Urothelium cell line (cell line): Measurements from ENCODE around the gene EAF1.
"Not testable (repeated sequence)": the region's sequence is repeated elsewhere in the genome, so short reads cannot be mapped to it uniquely, and the experiment has no call there.

Experiments used
- DNase-seq: peaks from one replicate; pipeline ENCODE4 v3.0.0; 2011; ENCODE audit warnings: low spot score, mixed read lengths
- FAIRE-seq: peaks from 2 replicates; lab custom pipeline; 2011; peaks lifted over from hg19 to GRCh38; lab: Jason Lieb, UNC

Gene EAF1

DNA sequence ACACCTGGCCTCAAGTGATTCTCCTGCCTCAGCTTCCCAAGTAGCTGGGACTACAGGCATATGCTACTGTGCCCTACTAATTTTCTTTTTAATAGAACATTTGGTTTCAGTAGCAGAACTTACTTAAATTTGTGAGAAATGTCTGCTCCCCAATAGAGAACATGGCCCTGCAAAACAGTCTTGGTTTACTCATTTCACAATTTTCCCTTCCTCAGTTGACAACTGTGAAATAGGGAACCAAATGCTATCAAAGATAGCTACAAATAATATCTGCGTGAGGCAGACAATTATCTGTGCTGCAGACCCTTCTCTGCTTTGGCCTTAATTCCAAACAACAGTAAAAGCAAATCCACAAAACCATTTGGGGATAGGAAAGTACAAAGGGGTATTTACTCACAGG is 22.6 kb upstream of the EAF1 start:
- DNase-seq (no peak), FAIRE-seq (no peak)

DNA sequence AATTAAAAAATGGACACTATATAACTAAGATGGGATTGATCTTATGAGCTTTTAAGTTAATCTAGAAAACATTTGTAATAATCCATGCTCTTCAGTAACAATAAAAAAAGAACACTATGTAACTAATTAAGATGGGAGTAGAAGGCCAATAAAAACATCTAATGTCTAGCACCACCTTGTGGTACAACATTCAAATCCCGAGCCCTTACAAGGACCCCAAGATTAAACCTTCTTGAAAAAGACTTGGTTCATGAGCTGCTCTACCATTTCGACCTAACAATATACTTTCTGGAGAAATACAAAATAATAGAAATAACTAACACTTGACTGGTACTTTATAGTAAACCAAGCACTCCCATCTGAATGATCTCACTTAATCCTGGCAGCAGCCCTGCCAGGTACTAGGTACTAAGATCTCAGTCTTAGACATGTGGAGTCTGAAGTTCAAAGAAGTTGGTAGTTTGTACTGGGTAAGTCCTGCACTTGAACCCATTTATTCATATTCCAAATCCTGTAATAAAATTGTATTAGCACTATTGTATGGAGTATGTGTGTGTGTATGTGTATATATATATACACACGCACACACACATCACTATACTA is 21.8 kb upstream of the EAF1 start:
- DNase-seq (peak; percentile 43), FAIRE-seq (no peak)

DNA sequence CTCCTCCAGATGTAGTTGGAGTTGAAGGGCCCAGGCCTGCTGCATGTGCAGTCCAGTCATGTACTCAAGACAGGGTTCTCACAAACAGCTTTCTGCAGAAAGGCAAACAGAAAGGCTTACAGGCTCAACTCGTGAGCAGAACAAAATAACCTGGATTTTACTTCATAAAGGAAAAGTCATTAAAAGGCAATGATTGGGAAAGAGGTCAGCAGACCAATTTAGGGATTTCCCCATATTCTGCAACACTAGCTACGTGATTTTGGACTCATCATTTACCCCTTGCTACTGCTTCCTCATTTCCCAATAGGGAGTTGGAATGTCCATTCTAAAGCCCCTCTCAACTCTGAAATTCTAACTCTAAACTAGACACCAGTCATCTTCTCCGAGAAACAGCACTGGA is 18.2 kb upstream of the EAF1 start:
- no peak for FAIRE-seq
- DNase-seq, result no peak

DNA sequence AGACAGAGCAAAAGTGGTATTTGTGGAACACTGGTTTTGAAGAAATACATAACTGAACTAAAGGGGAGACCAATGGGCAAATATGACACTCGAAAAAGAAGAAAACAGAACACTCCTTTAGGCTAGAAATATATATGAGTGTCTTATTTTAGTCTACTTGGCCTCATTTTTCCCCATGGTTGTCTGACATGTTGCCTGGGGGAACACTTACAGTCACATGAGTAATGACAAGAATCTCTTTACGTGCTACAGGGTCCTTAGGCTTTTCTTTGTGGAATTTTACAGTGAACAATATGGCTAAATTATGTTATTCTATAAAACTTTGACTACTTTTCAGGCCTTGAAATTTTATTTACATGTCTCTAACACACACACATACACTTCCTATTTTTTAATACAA is 17.6 kb upstream of the EAF1 start:
- FAIRE-seq (no peak), DNase-seq (no peak)

DNA sequence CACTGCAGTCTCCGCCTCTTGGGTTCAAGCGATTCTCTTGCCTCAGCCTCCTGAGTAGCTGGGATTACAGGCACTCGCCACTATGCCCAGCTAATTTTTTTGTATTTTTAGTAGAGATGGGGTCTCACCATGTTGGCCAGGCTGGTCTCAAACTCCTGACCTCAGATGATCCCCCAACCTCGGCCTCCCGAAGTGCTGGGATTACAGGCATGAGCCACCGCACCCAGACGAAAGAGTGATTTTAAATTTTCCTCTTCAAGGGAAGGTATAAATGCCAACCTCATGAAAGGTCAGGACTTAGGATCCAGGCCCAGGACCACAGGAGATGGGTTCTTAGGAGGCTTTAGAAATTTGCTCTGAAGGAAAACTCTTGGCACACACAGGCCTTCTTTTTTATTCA is 16.4 kb upstream of the EAF1 start:
- FAIRE-seq, DNase-seq: not testable (repeated sequence)

DNA sequence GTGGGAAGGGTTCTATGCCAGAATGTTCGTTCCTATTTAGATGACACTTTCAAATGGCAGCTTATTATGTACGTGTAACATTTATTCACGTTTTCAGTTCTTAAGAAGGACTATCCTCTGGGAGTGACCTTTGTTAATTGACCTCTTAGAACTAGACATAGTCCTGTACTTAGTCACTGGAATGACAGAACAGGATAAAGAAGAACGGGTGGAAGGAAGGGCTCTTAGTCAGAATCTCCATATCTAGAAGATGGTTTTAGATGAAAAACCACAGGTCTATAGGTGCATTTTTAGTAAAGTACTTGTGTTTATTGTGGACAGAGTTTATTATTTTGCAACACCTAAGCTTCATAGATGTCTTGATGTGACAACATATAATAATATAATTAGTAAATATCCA is 6.5 kb upstream of the EAF1 start:
- no peak for DNase-seq
- no peak for FAIRE-seq

DNA sequence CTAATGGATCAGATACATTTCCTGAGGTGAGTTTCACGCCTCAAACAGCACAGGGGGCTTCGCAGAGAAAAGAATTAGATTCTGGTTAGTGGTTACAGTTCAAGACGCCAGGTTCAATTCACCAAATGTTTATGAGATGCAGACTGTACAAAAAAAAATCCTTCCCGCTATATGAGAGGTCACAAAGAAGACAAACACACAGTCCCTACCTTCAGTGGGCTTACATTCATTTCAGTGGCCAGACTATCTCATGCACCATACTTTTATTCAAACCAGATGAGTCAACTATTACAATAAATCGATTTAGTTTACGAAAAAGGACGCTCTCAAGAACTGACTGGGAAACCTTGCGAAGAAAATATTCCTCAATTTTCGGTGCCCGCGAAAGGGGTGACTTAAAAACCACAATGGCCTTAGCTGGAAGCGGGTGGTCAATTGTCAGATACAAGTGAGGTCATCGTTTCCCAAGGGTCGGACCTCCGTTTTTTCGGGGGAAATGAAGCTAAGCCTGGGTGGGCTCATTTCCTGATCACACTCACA is 749 bp upstream of the EAF1 start:
- DNase-seq (no peak), FAIRE-seq (no peak)

DNA sequence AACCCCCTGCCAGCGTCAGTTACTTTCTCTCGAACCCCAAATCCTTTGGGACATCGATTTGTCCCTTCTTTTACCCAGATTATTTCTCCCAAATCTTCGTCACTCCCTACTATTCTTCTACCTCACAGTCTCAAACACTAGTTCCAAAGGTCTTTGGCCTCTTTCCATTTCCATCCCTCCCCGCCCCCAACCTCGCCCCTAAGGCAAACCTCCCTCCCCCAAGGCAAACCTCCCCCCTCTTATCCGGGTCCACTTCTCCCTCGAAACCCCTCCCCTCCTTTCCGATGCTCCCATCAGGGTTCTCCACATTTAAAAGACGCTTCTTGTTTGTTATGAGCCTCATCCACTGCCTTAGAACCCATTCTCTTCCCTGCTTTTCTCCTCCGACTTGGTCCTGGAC is 583 bp downstream of the EAF1 start:
- DNase-seq (peak; percentile 13), FAIRE-seq (no peak)

DNA sequence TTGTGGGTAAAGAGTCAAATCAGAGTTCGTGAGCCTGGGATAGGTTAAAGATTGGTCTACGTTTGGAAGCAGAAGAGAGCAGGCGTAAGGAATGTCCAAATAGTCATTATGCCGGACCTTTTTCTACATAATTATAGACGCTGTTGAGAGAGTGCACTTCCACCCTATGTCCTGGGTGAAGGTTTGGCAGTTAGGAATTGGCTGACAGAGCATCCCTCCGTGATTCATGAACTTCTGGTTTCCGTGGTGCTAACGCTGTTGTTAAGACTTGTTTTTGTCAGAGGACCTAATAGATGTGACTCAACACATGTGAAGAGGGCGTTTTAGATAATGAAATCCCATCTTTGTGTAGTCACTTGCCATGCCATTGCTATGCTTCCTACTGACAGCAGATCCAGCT is 1.1 kb downstream of the EAF1 start:
- FAIRE-seq (no peak), DNase-seq (no peak)

DNA sequence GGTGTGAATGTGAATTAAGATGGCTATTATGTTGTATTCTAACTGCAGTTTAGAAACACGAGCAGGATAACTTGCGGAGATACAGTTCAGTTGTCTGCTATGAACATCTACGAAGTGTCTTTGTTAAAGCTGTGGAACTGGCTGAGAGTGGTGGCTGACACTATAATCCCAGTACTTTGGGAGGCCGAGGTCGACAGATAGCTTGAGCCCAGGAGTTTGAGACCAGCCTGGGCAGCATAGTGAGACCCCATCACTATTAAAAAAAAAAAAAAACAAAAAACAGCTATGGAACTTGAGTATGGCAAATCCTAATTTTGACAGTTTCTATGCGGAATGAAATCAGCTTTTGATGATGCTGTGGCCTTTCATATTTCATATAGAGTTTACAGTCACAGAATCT is 1.7 kb downstream of the EAF1 start:
- no peak for FAIRE-seq
- no peak for DNase-seq

DNA sequence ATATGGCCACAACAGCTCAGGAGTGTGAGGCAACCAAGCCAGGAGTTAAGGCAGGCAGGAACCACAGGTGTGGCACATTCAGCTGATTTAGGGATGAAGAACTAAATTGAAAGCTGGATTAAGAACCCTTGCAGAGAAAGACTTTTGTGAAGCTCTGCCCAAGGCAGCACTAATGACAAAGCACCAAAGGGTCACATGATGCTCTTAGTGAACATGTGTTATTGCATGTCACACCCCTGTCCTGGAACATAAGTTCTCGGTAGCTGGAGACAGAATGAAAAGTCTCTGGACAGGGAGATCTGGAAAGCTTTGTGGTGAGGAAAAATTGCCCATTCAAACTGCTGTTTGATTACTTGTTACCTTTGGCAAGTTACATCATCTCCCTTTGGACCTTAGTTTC is 3.2 kb downstream of the EAF1 start:
- DNase-seq (no peak), FAIRE-seq (no peak)

DNA sequence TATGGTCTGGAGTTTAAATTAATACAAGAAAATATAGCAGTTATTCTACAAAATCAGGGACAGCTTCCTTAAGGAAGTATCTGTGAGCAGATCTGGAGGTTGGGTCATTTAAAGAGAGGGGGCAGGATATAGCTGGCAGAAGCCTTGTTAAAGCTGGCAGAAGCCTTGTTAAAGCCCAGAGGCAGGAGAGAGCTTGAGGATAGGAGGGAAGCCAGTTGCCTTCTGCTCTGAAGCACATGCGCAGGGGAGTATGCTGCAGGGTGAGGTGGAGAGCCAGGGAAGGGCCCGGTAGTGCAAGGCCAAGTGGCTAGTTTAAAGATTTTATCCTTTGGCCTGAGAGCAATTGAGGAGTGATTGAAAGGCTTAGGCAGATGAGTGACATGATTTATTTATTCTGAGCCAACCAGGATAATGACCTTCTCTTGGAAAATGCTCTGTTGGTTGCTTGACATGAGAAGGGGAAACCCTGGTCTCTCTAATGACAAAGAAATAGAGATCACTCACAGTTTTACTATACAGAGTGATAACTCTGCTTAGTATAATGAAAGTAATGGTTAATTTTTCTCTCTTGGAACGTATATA is 3.9 kb downstream of the EAF1 start:
- DNase-seq (no peak), FAIRE-seq (no peak)

DNA sequence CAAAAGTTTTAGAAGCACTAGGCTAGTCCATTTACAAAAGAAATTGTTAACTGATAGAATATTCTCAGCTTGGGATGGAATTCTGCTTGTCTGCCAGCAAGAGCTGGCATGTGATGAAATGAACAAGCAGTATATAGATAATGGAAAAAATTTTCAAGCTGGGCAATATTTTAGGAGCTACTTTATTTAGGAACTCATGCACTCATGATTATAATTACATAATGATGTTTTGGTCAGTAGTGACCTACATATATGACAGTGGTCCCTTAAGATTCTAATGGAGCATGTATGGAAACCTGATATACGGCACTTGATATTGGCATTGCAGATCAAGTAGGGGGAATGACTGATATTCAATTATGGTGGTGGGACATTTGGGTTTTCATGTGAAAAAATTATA is 6.1 kb downstream of the EAF1 start:
- DNase-seq (no peak), FAIRE-seq (no peak)

DNA sequence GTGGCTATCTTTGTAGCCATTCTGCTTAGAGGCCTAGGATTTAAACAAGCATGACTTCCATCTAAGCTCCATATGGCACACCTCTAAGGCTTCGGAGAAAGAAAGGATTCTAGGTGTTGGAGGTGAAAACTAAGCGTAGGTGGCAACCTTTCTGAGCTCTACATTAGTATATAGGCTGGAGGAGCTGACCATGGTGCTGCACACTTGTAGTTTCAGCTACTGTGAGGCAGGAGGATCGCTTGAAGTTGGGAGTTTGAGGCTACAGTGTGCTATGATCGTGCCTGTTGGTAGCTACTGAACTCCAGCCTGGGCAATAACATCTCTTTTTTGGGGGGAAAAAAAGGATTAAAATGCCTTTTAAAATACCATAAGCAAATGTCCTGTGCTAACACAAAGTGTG is 7.4 kb downstream of the EAF1 start:
- no peak for DNase-seq
- no peak for FAIRE-seq

DNA sequence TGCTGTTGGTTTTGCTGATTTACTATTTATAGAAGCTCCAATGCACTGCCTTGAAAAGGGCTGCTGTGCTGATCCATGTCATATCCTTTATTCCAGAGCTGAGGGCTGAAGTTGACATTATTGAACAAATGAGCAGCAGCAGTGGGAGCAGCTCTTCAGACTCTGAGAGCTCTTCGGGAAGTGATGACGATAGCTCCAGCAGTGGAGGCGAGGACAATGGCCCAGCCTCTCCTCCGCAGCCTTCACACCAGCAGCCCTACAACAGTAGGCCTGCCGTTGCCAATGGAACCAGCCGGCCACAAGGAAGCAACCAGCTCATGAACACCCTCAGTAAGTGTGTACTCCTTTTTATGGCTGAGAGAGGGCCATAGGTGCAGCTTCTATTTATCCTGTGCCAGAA is 8.8 kb downstream of the EAF1 start:
- DNase-seq (no peak), FAIRE-seq (no peak)

DNA sequence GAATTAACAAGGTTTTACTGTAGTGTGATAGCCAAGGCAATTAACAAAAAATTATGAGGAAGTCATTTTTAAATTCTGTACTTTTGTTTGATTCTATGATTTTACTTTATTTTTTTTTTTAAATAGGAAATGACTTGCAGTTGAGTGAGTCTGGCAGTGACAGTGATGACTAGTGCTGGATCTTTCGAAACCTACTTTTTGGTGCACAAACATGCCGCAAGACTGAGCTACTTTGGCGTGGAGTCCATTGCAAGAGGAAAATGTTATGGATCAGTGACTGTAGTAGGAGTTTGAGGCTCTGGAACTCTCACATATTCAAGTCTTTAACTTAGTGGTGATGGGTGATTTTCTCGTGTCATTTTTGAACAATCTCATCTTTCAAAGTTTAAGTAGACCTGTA is 11.6 kb downstream of the EAF1 start:
- DNase-seq, result no peak
- FAIRE-seq, result no peak

DNA sequence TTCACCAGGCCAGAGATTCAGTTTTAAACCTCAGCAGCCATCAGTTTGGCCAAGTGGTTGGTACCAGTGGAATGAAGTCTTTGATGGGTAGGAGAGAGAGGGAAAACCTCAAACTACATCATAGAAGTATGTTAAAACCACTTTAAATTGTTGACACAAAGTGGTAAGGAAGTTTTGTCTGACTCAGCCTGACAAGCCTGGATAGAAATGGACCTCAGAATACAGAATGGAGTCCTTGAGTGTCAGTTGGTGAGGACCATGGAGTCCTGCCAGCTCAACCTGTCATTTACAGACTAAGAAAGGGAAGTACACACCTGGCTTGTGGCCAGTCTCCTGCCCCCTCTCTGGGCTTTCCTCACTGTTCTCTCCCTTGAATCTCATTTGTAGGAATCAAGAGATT is 12.1 kb downstream of the EAF1 start:
- FAIRE-seq, result no peak
- no peak for DNase-seq

DNA sequence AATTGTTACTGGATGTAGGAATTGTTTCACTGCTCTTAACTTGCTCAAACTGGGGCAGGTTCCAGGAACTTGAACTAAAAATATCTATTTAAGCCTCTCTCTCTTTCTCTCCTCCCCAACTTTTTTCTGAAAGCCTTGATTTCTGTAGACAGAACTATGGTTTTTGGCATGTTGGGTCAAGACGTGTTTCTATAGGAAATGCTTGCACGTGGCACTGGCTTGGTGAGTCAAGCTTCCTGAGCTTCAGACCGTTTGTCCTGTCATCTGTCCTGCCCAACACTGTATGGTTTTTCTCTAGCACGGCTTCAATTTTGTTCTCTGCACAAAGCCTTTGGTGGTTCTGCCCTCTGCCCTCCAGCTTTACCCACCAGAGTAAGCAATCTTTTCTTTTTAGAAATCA is 13.5 kb downstream of the EAF1 start:
- FAIRE-seq (no peak), DNase-seq (no peak)

DNA sequence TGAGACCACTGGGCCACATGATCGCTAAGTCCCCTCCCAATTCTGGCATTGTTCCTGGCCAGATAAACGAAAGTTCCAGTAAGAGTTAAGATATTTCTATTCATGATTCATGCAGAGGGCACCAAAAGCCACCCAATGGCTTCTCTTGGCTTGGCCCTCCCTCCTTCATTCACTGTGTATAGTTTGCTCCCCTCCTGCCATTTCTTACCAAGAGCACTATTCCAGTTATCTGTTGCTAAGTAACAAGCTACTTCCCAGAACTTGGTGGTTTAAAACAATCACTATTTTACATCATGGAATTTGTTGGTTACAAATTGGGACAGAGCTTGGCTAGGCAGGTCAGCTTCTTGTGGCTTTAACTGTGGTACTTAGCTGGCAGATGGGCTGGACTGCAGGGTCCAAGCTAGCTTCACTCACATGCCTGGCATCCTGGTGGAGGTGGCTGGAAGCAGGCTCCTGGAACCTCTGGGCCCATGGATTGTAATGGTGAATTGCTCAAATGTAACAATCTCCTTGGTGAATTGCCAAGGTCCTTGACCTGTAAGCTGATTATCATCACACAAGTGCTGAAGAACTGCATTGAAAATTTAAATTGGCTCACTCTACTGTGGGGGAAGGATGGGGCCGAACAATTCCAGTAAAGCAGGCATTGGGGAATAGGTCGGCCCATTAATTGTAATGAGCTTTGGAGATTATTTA is 16.6 kb downstream of the EAF1 start:
- no peak for FAIRE-seq
- DNase-seq, result no peak

DNA sequence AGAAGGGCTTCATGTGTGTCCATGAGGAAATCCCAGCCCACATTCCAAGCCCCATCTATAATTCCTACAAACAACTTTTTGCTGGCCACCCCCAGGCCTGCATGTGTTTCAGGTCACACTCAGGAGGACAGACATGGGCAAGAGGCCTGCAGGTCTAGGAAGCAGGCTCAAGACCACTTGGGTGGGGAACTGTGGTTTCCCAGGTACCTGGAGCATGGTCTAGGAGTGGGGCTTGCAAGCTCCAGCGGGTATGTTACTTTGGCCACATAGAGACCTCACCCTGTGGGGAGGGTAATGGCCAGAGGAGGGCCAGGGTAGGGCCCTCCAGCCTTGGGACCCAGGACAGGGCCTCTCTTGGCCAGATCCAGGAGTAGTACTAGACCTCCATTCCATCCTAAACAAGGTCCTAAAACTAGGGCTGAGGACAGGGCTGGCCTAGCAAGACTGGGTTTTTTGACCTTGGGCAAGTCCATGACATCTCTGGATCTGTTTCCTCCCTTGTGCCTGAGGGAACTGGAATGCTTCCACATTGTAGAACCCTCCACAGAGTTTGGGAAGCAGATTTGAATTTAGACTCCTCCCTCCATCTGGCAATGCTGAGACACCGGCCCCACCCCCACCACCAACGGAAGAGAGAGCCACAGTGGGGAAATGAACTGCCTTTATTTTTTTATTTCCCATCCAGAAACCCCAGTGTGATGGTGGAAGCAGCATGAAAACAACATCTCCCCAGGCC is 22.3 kb downstream of the EAF1 start:
- DNase-seq (no peak), FAIRE-seq (no peak)

DNA sequence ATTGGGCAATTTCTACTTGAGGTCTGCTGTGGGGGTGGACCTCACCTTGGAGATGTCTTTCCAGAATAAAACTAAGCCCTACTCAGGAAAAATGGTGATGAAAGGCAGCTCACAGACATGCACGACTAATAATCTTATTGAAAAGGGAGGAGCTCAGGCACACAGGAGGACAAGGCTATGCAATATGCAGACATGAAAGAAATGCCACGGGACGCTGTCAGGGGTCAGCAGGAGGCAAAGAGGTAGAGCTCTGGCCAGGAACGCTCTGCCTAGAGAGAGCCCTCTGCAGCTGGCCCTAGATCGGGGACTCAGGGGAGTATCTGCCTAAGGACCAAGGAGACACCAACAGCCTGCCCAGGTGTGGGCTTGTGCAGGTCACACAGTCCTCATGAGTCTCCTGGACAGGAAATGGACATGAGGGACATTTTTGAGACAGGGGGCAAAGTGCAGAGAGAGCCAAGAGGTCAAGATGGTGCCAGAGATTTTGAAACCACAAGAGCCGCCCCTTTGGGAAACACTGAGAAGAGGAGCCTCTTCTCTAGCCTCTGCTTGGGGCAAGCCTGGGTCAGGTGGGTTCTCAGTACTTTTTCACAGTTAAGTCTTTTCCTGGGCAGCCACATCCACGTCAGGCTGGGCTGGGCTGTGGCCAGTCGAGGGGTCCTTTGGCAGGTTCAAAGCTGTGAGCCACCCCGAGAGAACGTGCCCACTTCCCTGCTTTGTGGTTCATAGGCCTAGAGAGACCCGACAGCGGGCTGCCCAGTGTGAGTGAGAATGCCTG is 23.2 kb downstream of the EAF1 start:
- no peak for DNase-seq
- no peak for FAIRE-seq
